Breast epithelium (tissue), 3 donors: ENCODE measurements around the gene CCDC167.

Experiments
- CTCF ChIP-seq, 3 donors: fragments of 450-650 bp; IDR thresholded peaks; one replicate each; pipeline ENCODE4 v1.5.1; 2016 to 2017; ENCODE audit warnings: antibody characterized with exemption in 3 of 3, mild to moderate bottlenecking in 3 of 3, moderate library complexity in 3 of 3
- POLR2A ChIP-seq: fragments of 450-650 bp; IDR thresholded peaks from one replicate; pipeline ENCODE4 v1.6.1; 2016; ENCODE audit warnings: antibody characterized with exemption, mild to moderate bottlenecking, moderate library complexity

GRCh38 chr6:37504024-37504423 is 4.3 kb upstream of the CCDC167 start:
- TF ChIP-seq CTCF (IDR thresholded peaks at IDR 0.05), result no peak
- no peak for TF ChIP-seq POLR2A
